GM12891 (cell line): ENCODE measurements around the gene RASA3.

ENCODE experiments used
- DNase-seq: peaks from one replicate; pipeline ENCODE4 v3.0.0; 2011; ENCODE audit warnings: low spot score; ENCODE audit not compliant: insufficient read length
- FAIRE-seq: peaks from 2 replicates; lab custom pipeline; 2011; peaks lifted over from hg19 to GRCh38; lab: Jason Lieb, UNC
- PAX5 ChIP-seq: IDR thresholded peaks from 2 replicates; pipeline ENCODE4 v1.6.1; 2011; ENCODE audit warnings: low read length, moderate library complexity, mild to moderate bottlenecking; ENCODE audit not compliant: insufficient read depth, severe bottlenecking
- POLR2A ChIP-seq: IDR thresholded peaks from 2 replicates; pipeline ENCODE4 v1.6.1; 2011; ENCODE audit warnings: low read depth, low read length, control low read depth
- POLR2AphosphoS5 ChIP-seq: IDR thresholded peaks from 2 replicates; pipeline ENCODE4 v1.6.1; 2011; ENCODE audit warnings: low read depth, low read length, control low read depth
- POU2F2 ChIP-seq: IDR thresholded peaks from 2 replicates; pipeline ENCODE4 v1.6.1; 2011; ENCODE audit warnings: low read depth, mild to moderate bottlenecking, control low read depth, low read length, moderate library complexity
- SPI1 ChIP-seq: IDR thresholded peaks from 2 replicates; pipeline ENCODE4 v1.6.1; 2011; ENCODE audit warnings: low read depth, low read length, control low read depth
- TAF1 ChIP-seq: IDR thresholded peaks from 2 replicates; pipeline ENCODE4 v1.6.1; 2011; ENCODE audit warnings: low read depth, low read length, control low read depth

Gene RASA3

GRCh38 chr13:114059946-114060860 lies 72.2 kb downstream of the RASA3 start:
- DNase-seq (no peak), FAIRE-seq (no peak)
- no peak for TF ChIP-seq POU2F2

DNA sequence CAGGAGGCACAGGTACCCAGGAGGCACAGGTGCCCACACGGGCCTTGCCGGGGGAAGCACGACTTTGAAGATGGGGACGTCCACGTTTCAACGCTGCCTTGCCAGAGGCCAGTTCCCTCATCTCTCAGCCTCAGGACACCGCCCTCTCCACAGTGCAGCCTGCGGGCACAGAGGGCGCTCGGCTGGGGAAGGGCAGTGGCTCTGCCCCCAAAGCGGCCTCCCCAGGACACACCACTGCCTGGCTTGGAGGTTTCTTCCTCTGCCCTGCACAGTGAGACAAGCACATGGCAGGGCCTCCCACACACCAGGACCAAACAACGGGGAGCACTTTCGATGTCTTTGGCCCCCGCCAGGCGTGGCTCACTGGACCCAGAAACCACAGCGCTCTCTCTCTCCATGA lies 73.0 kb downstream of the RASA3 start:
- TF ChIP-seq POLR2AphosphoS5 (no peak), POLR2A (no peak), TAF1 (no peak), POU2F2 (no peak)
- FAIRE-seq: no peak
- no peak for DNase-seq

DNA sequence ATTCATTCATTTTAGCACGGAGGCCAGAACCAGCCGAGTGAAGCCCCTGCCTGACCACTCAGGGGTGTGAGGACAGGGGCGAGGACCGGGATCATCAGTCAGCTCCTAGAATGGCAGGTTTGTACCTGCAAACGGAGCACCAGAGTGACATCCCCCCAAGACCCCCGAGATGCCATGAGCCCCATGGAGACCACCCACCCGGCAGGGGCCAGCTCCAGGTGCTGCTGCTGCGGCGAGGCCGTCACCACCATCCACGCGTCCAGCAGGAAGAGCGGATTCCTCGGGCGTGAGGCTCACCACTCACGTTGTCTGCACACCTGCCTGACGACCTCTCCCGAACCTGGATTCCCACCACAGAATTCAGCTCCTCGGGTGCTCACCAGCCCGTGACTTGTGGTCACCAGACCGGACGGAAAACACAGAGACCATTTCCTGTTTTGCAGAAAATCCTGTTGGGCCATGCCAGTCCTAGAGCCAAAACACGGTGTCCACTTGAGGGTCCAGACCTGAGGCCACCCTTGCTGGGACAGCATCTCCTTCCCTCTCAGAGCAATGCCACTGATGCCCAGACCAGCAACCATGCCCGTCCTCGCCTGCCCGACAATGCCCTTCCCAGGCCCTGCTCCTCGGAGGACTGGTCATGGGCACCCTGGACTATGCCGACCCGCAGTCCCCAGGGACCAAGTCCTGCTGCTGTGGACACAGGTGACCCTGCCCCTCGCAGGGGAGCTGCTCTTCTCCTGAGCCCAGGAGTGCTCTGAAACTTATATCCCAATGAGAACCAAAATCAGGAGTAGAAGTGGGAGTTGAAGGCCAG lies 74.2 kb downstream of the RASA3 start:
- no peak for FAIRE-seq
- no peak for TF ChIP-seq POU2F2
- no peak for TF ChIP-seq POLR2AphosphoS5
- no peak for TF ChIP-seq SPI1
- DNase-seq: no peak

GRCh38 chr13:114057166-114058050 lies 75.0 kb downstream of the RASA3 start:
- TF ChIP-seq TAF1 (no peak), POU2F2 (no peak), POLR2AphosphoS5 (no peak), PAX5 (no peak), SPI1 (no peak), POLR2A (no peak)

GRCh38 chr13:114056205-114057013 lies 76.0 kb downstream of the RASA3 start:
- peak; percentile 60 for FAIRE-seq
- TF ChIP-seq POLR2AphosphoS5: no peak
- no peak for TF ChIP-seq POU2F2
- TF ChIP-seq POLR2A: no peak
- no peak for TF ChIP-seq SPI1
- no peak for TF ChIP-seq PAX5
- TF ChIP-seq TAF1: no peak
- no peak for DNase-seq

More at GRCh38 chr13:114057166-114058050, 75.0 kb downstream of the RASA3 start:
- no peak for FAIRE-seq
- DNase-seq: no peak

DNA sequence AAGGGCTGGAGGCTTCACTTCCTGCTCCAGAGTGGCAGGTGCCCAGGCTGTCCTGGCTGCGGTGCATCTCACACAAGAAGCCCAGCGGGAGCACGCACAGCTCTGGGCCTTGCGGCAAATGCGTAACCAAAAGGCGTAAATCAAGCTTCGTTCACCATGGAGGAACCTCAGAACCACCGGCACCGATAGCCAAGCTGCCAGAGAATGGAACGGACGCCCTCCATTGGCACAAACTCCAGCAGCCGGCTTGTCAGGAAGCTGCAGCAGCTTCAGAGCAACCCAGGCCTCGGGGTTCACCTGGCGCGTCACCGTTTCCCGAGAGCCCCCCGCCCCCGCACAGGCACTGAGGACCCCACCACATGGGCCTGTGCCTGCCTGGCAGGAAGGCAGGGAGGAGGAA lies 76.7 kb downstream of the RASA3 start:
- DNase-seq: no peak
- no peak for FAIRE-seq
- TF ChIP-seq POLR2A (no peak), SPI1 (no peak)

DNA sequence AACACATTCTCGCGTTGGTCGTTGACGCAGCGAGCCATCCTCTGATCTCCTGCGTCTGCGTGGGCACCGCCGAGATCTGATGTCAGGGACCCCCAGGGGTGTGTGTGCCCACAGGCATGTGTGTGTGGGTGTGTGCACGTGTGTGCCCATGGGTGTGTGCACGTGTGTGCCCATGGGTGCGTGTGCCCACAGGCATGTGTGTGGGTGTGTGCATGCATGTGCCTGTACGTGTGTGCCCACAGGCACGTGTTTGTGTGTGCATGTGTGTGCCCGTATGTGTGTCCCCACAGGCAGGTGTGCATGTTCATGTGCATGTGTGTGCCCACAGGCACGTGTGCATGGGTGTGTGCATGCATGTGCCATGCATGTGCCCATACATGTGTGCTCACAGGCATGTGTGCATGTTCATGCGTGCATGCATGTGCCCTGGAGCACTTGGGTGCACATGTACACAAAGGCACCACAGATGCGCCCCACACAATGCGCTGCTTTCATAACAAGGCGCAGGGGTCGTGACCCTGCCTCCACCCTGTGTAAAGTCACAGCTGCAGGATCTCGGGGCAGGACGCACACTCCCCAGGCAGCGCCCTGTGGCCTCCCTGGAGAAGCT lies 77.5 kb downstream of the RASA3 start:
- FAIRE-seq: peak; percentile 82
- no peak for DNase-seq
- TF ChIP-seq POU2F2 (no peak), POLR2A (no peak), SPI1 (no peak), TAF1 (no peak), POLR2AphosphoS5 (no peak), PAX5 (no peak)

- FAIRE-seq: no peak
- TF ChIP-seq POLR2AphosphoS5: no peak
- no peak for TF ChIP-seq TAF1
- DNase-seq: no peak
These were observed 78.2 kb downstream of the RASA3 start for GRCh38 chr13:114054264-114054663.
